CD4-positive, alpha-beta T cell treated with Interleukin-6 for 4 hours (primary cell): ENCODE measurements around the gene ZNF646.

Experiments
- DNase-seq: peaks from one replicate; pipeline ENCODE4 v3.0.0-alpha.2; 2020; ENCODE audit warnings: mixed read lengths

Gene ZNF646

DNA sequence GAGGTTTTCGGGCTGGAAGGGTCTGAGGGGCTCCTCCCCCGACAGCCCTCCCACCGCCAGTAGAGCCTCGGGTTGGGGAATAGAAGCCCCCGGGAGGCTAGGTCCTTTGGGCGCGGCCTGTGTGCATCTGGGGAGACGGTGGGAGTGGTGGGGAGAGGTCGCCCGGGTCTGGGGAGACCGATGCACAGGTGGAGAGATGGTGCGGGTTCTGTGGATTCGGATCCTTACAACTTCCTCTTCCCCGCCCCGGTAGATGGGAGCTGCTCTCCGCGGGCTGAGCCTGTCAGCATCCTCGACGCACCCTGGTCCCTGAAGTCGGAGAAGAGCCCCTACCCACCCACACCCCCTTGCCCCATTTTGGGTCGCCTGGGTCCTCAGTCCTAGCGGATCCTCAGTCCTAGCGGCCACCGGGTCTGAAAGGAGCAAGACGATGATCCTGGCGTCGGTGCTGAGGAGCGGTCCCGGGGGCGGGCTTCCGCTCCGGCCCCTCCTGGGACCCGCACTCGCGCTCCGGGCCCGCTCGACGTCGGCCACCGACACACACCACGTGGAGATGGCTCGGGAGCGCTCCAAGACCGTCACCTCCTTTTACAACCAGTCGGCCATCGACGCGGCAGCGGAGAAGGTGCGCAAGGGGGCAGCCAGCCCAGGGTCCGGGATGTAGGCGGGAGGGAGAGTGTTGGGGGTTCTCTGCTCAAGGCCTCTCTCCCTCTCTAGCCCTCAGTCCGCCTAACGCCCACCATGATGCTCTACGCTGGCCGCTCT is 34.8 kb downstream of the ZNF646 start:
- no peak for DNase-seq

DNA sequence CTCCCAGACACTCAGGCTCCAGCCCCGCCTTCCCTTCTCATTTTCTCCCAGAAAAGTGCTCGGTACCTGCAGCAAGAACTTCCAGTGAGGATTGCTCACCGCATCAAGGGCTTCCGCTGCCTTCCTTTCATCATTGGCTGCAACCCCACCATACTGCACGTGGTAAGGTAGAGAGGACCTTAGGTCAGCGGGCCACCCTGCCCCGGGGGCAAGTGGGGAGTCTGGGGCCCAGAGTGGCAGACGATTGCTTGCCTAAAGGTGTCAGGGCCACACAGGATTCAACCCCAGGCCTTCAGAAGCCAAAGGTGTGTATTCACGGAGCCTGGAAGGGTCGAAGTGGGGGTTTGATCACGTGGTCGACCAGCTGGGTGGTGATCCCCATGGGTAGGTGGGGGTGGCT is 35.4 kb downstream of the ZNF646 start:
- DNase-seq: no peak

DNA sequence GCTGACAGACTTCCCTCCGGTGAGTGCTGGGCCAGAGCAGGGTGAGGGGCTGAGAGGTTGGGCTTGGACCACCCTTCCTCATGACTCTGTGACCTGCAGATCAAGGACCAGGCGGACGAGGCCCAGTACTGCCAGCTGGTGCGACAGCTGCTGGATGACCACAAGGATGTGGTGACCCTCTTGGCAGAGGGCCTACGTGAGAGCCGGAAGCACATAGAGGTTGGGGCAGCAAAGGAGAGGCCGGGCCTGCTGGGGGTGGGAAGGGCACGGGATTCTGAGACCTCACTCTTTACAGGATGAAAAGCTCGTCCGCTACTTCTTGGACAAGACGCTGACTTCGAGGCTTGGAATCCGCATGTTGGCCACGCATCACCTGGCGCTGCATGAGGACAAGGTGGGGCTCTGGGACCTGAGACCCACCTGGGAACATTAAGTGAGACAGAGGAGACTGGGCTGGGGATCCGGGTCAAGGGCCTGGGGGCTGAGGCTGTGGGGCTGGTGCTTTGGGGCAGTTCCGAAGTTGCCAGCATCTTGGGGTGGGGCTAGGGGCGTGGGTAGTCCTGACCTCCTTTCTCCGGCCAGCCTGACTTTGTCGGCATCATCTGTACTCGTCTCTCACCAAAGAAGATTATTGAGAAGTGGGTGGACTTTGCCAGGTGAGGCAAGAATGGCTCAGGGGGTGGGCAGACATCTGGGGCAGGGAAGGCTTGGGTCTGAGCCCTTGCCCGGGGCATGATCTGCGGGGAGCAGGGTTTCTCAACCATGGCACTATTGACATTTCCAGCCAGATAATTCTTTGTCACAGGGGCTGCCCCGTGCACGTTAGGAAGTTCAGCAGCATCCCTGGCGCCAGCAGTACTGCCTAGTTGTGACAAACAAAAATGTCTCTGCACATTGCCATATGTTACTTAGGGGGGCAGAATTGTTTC is 36.1 kb downstream of the ZNF646 start:
- no peak for DNase-seq

DNA sequence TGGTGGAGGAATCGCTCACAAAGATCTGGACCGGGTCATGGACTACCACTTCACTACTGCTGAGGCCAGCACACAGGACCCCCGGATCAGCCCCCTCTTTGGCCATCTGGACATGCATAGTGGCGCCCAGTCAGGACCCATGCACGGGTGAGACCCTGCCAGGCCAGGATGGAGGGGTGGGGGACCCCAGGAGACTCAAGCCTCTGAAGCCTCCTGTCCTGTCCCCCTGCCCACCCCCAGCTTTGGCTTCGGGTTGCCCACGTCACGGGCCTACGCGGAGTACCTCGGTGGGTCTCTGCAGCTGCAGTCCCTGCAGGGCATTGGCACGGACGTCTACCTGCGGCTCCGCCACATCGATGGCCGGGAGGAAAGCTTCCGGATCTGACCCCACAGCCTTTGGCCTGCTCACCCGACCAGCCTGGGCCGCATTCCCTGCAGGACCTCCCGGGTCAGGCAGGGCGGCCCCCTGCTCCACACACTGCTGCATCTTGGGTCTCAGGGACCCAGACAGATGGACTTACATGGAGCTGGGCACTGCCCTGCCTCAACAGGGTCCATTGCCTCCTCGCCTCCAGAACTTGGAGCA is 37.8 kb downstream of the ZNF646 start:
- DNase-seq: no peak

DNA sequence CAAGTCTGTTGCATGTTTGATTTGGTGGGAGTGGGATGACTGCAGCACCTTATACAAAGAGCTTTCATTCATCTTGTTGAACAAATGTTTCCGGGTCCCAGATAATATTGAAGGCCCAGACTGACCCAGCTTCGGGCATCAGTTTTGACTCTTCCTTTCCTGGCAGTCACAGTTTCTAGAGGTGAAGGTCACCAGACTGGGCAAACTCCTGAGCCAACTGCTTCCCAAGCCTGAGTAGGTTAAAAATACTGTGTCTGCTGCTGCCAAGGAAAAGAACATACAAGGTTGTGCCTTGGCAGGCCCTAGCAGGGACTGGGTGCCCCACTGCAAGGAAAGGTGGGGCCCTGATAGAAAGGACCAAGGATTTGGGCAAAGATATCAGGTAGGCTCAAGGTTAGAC is 38.5 kb downstream of the ZNF646 start:
- no peak for DNase-seq

DNA sequence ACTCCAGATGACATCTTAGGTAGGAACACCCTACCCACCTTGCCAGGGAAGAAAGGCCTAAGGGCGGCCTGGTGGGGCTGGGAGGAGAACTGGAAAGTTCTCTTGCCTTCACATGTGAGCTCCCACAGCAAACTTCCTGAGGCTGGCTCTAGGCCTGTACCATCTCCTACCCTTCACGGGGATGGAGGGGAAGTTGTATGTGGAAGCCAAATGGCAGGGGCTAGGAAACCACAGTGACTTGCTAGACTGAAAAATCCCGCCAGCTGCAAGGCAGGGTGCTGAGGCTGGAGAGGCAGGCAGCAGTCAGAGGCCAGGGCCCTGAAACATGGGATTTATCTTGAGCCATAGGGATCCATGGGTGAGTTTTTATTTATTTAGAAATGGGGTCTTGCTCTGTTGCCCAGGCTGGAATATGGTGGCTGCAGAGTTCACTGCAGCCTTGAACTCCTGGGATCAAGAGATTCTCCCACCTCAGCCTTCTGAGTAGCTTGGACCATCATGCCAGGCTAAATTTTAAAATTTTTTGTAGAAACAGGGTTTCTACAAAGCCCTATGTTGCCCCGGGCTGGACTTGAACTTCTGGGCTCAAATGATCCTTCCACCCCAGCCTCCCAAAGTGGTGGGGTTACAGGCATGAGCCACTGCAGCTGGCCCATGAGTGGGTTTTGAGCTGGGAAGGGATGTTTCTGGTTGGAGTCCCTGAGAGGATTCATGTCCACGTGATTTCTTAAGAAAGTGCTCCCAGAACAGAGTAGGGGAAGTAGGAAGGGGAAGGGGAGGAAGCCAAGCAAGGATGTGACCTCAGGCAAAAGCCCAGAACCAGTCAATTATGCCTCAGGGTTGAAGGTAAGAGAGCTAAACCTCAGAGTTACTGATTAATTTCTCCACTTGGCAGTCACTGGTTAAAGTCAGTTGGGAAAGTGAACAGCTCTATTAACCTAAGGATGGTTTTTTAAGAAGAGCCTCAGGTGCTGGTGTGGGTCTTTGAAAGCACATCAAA is 39.2 kb downstream of the ZNF646 start:
- no peak for DNase-seq

DNA sequence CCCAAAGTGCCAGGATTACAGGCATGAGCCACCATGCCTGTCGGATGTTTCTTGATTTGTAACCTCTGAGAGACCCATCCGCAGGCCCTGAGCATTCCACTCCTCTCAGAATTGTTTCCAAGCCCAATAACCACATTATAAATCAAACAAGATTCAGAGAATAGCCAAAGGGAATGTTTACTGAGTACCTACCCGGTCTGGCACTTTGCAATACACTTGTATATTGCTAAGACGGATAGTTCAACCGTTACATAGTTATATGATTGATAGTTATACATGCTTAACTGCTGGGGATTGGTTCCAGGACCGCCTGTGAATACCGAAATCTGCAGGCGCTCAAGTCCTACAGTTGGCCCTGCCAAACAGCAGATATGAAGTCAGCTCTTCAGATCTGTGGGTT is 40.2 kb downstream of the ZNF646 start:
- DNase-seq: no peak

DNA sequence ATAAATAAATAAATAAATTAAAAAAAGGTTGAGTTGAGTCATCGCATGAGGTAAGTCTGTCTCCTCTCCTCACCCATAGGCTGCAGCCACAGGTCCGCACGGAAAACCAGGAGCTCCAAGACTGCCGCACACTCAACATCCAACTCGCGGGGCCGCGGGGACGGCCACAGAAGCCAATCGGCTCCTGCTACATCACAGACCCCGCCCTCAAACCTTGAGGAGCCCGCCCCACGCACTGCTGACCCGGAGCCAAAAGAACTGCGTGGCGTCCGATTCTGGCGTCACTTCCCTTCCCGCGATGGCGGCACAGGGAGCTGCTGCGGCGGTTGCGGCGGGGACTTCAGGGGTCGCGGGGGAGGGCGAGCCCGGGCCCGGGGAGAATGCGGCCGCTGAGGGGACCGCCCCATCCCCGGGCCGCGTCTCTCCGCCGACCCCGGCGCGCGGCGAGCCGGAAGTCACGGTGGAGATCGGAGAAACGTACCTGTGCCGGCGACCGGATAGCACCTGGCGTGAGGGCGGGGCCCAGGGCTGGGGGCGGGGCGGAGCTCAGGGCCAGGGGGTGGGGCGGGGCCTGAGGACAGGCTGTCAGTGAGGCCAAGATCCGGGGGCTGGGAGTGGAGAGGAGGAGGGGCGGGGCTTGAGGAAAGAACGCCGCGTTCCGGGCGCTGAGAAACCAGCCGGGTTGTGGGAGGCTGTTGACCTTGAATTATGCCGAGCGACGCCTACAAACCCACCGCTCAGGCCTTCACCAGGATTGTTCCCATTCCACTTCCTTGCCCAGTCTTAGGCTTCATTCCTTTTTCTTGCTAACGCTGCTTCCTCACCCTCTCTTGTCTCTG is 43.4 kb downstream of the ZNF646 start, which contains the start of gene KAT8:
Gene KAT8 (plus strand): TSS at position 281 of the 839 bp plus-strand sequence. CDS start 18 bp downstream, at position 299.
- peak; percentile 98 for DNase-seq

DNA sequence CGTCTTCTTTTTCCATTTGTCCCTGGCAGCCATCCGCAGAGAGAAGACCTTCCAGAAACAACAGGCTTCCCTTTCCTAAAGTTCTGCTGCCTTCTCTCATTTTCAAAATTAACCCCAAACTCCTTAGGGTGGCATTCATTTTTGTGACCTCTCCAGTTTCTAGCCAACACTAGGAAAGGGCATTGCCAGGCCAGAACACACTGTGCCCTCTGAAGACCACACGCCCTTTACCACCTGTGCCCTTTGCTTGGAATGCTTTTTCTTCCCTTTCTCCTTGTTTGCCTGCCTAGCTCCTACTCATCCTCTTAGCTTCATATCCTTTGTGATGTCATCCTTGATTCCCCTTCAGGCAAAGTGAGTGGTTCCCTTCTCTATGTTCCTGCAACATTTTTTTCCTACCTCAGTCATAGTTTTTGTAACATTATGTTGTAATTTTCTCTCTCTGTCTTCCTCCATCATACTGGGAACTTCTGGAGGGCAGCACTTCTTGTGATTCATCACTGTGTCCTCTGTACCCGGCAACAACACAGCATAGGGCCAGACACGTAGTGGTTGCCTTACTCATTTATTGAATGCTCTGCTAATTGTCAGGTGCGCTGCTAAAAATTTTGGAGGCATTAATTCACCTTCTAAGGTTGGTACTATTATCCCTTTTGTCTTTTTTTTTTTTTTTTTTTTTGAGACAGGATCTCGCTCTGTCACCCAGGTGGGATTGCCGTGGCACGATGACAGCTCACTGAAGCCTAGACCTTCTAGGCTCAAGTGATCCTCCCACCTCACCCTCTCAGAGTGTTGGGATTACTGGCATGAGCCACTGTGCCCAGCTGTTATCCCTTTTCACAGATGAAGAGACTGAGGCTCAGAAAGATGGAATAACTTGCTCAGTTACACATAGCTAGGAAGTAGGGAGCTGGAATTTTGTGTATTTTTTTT is 44.3 kb downstream of the ZNF646 start:
- no peak for DNase-seq

DNA sequence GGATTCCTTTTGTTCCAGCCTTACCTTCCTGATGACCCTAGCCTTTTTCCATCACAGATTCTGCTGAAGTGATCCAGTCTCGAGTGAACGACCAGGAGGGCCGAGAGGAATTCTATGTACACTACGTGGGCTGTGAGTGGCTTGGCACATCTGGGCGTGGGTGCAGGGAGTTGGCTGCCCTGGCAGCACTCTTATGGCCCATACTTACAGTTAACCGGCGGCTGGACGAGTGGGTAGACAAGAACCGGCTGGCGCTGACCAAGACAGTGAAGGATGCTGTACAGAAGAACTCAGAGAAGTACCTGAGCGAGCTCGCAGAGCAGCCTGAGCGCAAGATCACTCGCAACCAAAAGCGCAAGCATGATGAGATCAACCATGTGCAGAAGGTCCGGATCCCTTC is 45.9 kb downstream of the ZNF646 start:
- no peak for DNase-seq

DNA sequence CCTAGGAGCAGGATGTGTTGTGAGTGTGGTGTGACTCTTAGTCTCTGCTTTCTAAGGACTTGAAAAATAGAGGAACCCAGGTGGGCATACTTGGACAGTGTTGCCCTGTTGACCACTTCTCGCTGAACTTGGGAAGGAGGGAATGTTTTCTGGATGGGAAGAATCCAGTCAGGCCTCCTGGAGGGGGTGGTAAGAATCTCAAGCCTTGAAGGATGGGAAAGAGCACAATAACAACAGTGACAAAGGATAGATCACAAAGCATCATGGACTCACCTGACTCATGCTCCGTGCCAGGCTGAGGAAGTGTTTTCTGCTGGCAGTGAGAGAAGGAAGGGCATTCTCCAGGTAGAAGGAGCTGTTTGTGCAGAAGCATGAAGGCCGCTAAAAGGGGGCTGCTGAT is 51.6 kb downstream of the ZNF646 start:
- DNase-seq: no peak

DNA sequence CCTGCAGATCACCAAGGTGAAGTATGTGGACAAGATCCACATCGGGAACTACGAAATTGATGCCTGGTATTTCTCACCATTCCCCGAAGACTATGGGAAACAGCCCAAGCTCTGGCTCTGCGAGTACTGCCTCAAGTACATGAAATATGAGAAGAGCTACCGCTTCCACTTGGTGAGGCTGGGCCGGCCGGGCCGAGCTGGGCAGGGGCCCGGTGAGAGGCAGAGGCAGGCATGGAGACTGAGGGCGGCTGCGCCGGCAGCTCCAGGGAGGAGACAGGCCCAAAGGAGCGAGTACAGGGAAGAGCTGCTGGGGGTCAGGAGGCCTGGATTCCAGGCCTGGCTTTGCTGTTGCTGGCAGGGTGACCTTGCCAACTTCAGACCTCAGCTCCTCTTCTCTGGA is 53.0 kb downstream of the ZNF646 start:
- no peak for DNase-seq

DNA sequence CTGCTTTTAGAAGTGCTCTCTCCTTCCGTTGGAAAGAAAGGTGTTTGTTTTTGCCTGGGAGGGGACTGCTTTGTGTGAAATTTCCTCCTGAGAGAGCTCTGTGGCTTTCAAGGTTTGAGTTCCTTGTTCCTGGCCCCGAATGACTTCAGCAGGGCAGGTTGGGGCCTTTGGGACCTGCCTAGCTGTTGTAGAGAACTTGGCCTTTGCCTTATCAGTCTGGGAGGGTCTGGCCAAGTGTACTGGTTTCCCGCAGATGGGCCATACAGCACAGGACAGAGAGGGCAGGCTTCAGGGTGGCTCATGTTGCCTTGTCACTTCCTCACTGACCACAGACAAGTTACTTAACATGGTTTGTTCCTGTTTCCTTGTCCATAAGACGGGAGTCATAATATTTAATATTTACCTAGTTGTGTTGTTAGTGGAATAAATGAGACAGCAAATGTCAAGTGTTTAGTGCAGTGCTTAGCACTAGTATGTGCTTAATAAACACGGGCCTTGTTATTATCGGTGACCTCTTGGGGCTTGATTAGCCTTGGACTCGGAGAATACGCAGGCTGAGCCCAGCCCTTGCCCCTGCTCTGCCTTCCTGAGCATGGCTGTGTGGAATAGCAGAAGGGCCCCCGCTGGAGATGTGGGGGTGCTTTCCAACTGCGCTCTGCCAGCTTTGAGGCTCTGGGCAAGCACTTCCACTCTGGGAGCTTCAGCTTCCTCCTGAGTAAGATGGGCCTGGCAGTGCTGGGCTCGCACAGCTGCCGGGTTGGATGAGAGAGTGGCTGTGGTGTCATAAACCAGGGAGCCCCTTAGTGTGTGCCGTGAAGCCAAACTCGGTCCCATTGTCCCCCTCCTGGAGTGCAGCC is 54.7 kb downstream of the ZNF646 start:
- no peak for DNase-seq

DNA sequence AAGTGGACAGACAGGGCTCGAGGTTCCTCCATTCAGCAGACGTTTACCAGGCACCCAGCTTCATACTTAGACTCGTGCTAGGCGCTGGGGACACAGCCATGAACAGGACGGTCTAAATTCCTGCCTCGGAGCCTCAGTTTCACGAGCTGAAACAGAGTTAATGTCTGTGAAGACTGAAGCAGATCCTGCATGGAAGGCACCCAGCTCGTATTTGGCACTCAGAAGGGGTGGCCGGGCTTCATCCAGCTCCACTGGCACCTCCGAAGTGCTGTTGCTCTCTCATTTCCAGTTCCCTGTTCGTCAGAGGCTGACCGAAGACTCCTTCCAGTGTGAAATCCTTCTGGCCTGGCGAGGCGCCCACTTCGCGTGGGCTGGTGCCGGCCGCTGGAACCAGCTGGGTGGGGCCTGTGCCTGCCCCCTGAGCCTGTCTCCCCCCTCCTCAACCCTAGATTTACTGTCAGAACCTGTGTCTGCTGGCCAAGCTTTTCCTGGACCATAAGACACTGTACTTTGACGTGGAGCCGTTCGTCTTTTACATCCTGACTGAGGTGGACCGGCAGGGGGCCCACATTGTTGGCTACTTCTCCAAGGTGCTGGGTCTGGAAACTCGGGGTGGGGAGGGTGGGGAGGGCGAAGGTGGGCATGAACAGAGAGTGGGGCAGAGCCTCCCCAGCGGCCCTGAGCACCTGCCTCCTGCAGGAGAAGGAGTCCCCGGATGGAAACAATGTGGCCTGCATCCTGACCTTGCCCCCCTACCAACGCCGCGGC is 55.5 kb downstream of the ZNF646 start:
- no peak for DNase-seq

DNA sequence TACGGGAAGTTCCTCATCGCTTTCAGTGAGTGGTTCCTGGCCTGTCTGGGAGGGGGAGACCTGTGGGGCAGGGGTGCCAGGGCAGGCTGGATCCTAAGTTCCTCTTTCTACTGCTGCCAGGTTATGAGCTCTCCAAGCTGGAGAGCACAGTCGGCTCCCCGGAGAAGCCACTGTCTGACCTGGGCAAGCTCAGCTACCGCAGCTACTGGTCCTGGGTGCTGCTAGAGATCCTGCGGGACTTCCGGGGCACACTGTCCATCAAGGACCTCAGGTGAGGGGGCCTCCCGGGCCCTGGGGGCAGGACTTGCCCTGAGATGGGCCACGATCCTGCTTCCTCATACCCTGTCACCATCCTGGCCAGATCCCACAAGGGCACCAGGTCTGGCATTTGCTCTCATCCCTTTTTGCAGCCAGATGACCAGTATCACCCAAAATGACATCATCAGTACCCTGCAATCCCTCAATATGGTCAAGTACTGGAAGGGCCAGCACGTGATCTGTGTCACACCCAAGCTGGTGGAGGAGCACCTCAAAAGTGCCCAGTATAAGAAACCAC is 56.2 kb downstream of the ZNF646 start:
- no peak for DNase-seq

DNA sequence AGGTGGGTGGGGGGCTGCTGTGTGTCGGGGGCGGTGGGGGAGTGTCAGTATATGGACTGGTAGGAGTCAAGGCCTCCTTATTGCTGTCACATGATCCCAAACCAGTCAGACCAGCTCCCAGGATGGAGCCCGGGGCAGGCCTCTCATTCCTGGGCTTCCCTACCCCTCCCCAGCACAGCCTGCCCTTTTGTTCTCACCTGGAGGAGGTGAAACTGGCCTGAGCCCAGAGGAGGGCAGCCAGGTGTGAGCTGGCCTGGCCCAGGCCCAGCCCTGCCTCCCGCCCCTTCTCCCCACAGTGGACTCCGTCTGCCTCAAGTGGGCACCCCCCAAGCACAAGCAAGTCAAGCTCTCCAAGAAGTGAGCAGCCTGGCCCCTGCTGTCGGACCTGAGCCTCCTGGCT is 56.7 kb downstream of the ZNF646 start:
- no peak for DNase-seq

DNA sequence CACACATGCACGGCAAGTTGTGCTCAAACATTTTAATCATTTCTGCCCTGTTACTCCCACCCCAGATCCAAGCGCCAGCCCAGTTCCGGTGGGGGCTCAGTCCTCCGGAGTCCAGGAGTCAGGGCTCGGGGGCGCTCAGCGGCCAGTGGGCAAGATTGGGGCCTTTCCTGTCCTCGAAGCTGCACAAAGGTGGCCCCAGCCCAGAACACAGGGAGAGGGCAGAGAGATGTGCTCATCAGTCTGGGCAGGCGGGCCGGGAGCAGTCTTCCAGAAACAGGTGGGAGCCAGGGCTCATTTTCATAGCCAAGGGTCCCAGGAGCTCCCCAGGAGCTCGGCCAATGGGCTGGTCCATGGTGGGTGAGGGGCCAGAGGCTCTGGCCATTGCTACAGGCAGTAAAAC is 57.2 kb downstream of the ZNF646 start:
- DNase-seq: no peak

DNA sequence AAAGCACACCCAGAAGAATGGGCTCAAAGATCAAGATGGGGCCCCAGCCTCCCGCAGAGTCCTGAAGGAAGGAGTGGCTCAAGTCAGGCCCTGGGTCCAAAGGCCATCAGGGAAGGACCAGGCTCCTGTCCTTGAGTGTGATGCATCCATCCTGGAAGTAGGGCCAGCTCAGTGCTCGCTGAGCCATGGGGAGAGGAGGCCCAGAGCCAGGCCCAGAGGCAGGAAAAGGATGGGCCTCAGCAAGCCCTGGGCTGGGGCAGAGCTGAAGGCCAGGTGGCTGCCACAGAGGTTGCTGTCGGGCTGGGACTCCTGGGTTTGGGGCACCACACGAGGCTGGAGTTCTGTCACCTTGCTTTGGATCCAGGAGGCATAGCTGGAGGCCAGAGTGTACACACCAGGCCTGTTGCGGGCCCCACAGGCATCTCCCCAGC is 57.6 kb downstream of the ZNF646 start:
- no peak for DNase-seq
